Bronchus fibroblast of lung (primary cell): ENCODE measurements around the gene ELF1. TPM values are rescaled to one million over a fixed set of nuclear protein-coding genes. Genes with fewer than 3 reads are reported as not detected.

Experiments
- total RNA-seq: library from RNA; depleted of rRNA; stranded (reverse); fragments of >200 nt; gene quantifications from 2 replicates; pipeline ENCODE4 v1.2.3, GENCODE V29; 2015

The ELF1 gene
- total RNA-seq, result 18.0 and 20.2 TPM in 2 replicates

GRCh38 chr13:41019011-41019487, at the start of gene ELF1:
ELF1 (minus strand) TSS chr13:41019316; CDS start chr13:40982054, 37,262 bp downstream.

GRCh38 chr13:41061075-41061913, 42.2 kb upstream of the ELF1 start, which contains the start of gene WBP4:
WBP4 (plus strand) TSS chr13:41061509; CDS start chr13:41061674, 165 bp downstream.

Other genes with a start within 250 kb of the ELF1 start
- 15.5 and 17.3 TPM in 2 replicates for gene MRPS31, start 248.1 kb downstream of the ELF1 start, total RNA-seq
- 26.0 and 26.4 TPM in 2 replicates for gene SLC25A15, start 229.7 kb downstream of the ELF1 start, total RNA-seq
- 7.7 and 10.8 TPM in 2 replicates for gene WBP4, start 42.2 kb upstream of the ELF1 start, total RNA-seq
- 9.1 and 9.9 TPM in 2 replicates for gene KBTBD6, start 113.5 kb upstream of the ELF1 start, total RNA-seq
- 3.0 and 3.3 TPM in 2 replicates for gene KBTBD7, start 175.3 kb upstream of the ELF1 start, total RNA-seq
- gene MTRF1, start 244.3 kb upstream of the ELF1 start, total RNA-seq, result 8.9 and 11.4 TPM in 2 replicates